DMS53 treated with DMSO at 0.1 percent for 48 hours (cell line): ENCODE measurements around the gene DHX15.

Experiments
- DNase-seq: peaks from one replicate; lab custom pipeline; 2025; ENCODE audit not compliant: unreplicated experiment; lab: John Stamatoyannopoulos, UW

DHX15 gene

GRCh38 chr4:24584211-24584850 lies at the start of gene DHX15:
Gene DHX15, minus strand, starts transcription at chr4:24584554. Its CDS starts 161 bp downstream, at chr4:24584393.
- peak; percentile 97 for DNase-seq

GRCh38 chr4:24632011-24632410 lies 47.7 kb upstream of the DHX15 start:
- peak; percentile 60 for DNase-seq

GRCh38 chr4:24630937-24631336 lies 46.6 kb upstream of the DHX15 start:
- DNase-seq = no peak

- DNase-seq = no peak
Observed at GRCh38 chr4:24625091-24625490, 40.7 kb upstream of the DHX15 start.

GRCh38 chr4:24624381-24624780 lies 40.0 kb upstream of the DHX15 start:
- no peak for DNase-seq

GRCh38 chr4:24622146-24622834 lies 37.9 kb upstream of the DHX15 start:
- DNase-seq = no peak

- DNase-seq = no peak
Observed at GRCh38 chr4:24615977-24616376, 31.6 kb upstream of the DHX15 start.

- DNase-seq = no peak
Observed at GRCh38 chr4:24614881-24615280, 30.5 kb upstream of the DHX15 start.

- DNase-seq = no peak
Observed at GRCh38 chr4:24613502-24613901, 29.1 kb upstream of the DHX15 start.

- no peak for DNase-seq
Observed at GRCh38 chr4:24611575-24611974, 27.2 kb upstream of the DHX15 start.

- DNase-seq = no peak
Observed at GRCh38 chr4:24607334-24607733, 23.0 kb upstream of the DHX15 start.

GRCh38 chr4:24605216-24605615 lies 20.9 kb upstream of the DHX15 start:
- no peak for DNase-seq

GRCh38 chr4:24604558-24605214 lies 20.3 kb upstream of the DHX15 start:
- no peak for DNase-seq

GRCh38 chr4:24603343-24603742 lies 19.0 kb upstream of the DHX15 start:
- DNase-seq = no peak

- no peak for DNase-seq
Observed at GRCh38 chr4:24601121-24601520, 16.8 kb upstream of the DHX15 start.

GRCh38 chr4:24599275-24599674 lies 14.9 kb upstream of the DHX15 start:
- DNase-seq = no peak

GRCh38 chr4:24598025-24598424 lies 13.7 kb upstream of the DHX15 start:
- peak; percentile 96 for DNase-seq

- peak; percentile 27 for DNase-seq
Observed at GRCh38 chr4:24595659-24596058, 11.3 kb upstream of the DHX15 start.

GRCh38 chr4:24594887-24595286 lies 10.5 kb upstream of the DHX15 start:
- DNase-seq = no peak

GRCh38 chr4:24589448-24589847 lies 5.1 kb upstream of the DHX15 start:
- no peak for DNase-seq

- DNase-seq = no peak
Observed at GRCh38 chr4:24588216-24588954, 4.0 kb upstream of the DHX15 start.
